ENCODE data around the gene VOPP1.

Gene VOPP1

GRCh38 chr7:55429835-55430499 is 142.3 kb downstream of the VOPP1 start:
- TF ChIP-seq CTCF (IDR thresholded peaks at IDR 0.05) = no peak
- no peaks in the 10 kb centered on the region for H3K27me3 ChIP-seq
- H3K36me3 ChIP-seq = no peaks in the 10 kb centered on the region
- H3K4me1 ChIP-seq (ENCODE audit: control insufficient read depth in 1 of 2, insufficient read depth in 1 of 2, low read depth in 1 of 2, low read length in 1 of 2) = no peaks in the 10 kb centered on the region
- no peak overlapping the region for H3K4me3 ChIP-seq (ENCODE audit: low read depth in 1 of 2, low read length in 1 of 2)
- H3K27ac ChIP-seq = no peak overlapping the region
- no peaks in the 10 kb centered on the region for H3K9me3 ChIP-seq

- Histone ChIP-seq H3K9me3 (no peaks in the 10 kb centered on the region), H3K27me3 (no peaks in the 10 kb centered on the region), H3K4me1 (ENCODE audit: control insufficient read depth in 1 of 2, insufficient read depth in 1 of 2, low read depth in 1 of 2, low read length in 1 of 2) (no peaks in the 10 kb centered on the region), H3K4me3 (ENCODE audit: low read depth in 1 of 2, low read length in 1 of 2) (no peak overlapping the region), H3K27ac (no peak overlapping the region), H3K36me3 (no peaks in the 10 kb centered on the region)
- no peak for TF ChIP-seq CTCF (IDR thresholded peaks at IDR 0.05)
Measured at GRCh38 chr7:55427800-55428199, 144.5 kb downstream of the VOPP1 start.

GRCh38 chr7:55427342-55427741 is 145.0 kb downstream of the VOPP1 start:
- H3K4me1 ChIP-seq (ENCODE audit: control insufficient read depth in 1 of 2, insufficient read depth in 1 of 2, low read depth in 1 of 2, low read length in 1 of 2) = no peaks in the 10 kb centered on the region
- no peaks in the 10 kb centered on the region for H3K27me3 ChIP-seq
- H3K4me3 ChIP-seq (ENCODE audit: low read depth in 1 of 2, low read length in 1 of 2) = no peak overlapping the region
- no peaks in the 10 kb centered on the region for H3K36me3 ChIP-seq
- no peaks in the 10 kb centered on the region for H3K9me3 ChIP-seq
- TF ChIP-seq CTCF (IDR thresholded peaks at IDR 0.05) = no peak
- no peak overlapping the region for H3K27ac ChIP-seq

GRCh38 chr7:55426676-55427075 is 145.6 kb downstream of the VOPP1 start:
- Histone ChIP-seq H3K27me3 (no peaks in the 10 kb centered on the region), H3K4me3 (ENCODE audit: low read depth in 1 of 2, low read length in 1 of 2) (no peak overlapping the region), H3K36me3 (no peaks in the 10 kb centered on the region), H3K27ac (no peak overlapping the region), H3K4me1 (ENCODE audit: control insufficient read depth in 1 of 2, insufficient read depth in 1 of 2, low read depth in 1 of 2, low read length in 1 of 2) (no peaks in the 10 kb centered on the region), H3K9me3 (no peaks in the 10 kb centered on the region)
- TF ChIP-seq CTCF (IDR thresholded peaks at IDR 0.05) = no peak

- no peak overlapping the region for H3K27ac ChIP-seq
- TF ChIP-seq CTCF (IDR thresholded peaks at IDR 0.05) = no peak
- no peaks in the 10 kb centered on the region for H3K27me3 ChIP-seq
- no peaks in the 10 kb centered on the region for H3K9me3 ChIP-seq
- no peaks in the 10 kb centered on the region for H3K4me1 ChIP-seq (ENCODE audit: control insufficient read depth in 1 of 2, insufficient read depth in 1 of 2, low read depth in 1 of 2, low read length in 1 of 2)
- H3K4me3 ChIP-seq (ENCODE audit: low read depth in 1 of 2, low read length in 1 of 2) = no peak overlapping the region
- no peaks in the 10 kb centered on the region for H3K36me3 ChIP-seq
Measured at GRCh38 chr7:55425141-55425752, 147.1 kb downstream of the VOPP1 start.
